Limb (tissue), 2 donors: Measurements from ENCODE around the gene GIMD1.

ENCODE experiments used
- DNase-seq, 2 donors: peaks; one replicate each; pipeline ENCODE4 v3.0.0-alpha.2; 2016; ENCODE audit errors: extremely low spot score in 2 of 2

GIMD1 gene

GRCh38 chr4:106315476-106315967 lies 53.1 kb downstream of the GIMD1 start:
- no peak for DNase-seq

- no peak for DNase-seq
These were observed 53.6 kb downstream of the GIMD1 start for GRCh38 chr4:106314960-106315359.

- no peak for DNase-seq
These were observed 55.5 kb downstream of the GIMD1 start for GRCh38 chr4:106312997-106313522.

- no peak for DNase-seq
These were observed 56.2 kb downstream of the GIMD1 start for GRCh38 chr4:106312377-106312776.
